SK-N-DZ (cell line): Measurements from ENCODE around the gene LSP1.

Experiments
- DNase-seq: peaks from one replicate; pipeline ENCODE4 v3.0.0-alpha.2; 2015; ENCODE audit warnings: low spot score

Gene LSP1

DNA sequence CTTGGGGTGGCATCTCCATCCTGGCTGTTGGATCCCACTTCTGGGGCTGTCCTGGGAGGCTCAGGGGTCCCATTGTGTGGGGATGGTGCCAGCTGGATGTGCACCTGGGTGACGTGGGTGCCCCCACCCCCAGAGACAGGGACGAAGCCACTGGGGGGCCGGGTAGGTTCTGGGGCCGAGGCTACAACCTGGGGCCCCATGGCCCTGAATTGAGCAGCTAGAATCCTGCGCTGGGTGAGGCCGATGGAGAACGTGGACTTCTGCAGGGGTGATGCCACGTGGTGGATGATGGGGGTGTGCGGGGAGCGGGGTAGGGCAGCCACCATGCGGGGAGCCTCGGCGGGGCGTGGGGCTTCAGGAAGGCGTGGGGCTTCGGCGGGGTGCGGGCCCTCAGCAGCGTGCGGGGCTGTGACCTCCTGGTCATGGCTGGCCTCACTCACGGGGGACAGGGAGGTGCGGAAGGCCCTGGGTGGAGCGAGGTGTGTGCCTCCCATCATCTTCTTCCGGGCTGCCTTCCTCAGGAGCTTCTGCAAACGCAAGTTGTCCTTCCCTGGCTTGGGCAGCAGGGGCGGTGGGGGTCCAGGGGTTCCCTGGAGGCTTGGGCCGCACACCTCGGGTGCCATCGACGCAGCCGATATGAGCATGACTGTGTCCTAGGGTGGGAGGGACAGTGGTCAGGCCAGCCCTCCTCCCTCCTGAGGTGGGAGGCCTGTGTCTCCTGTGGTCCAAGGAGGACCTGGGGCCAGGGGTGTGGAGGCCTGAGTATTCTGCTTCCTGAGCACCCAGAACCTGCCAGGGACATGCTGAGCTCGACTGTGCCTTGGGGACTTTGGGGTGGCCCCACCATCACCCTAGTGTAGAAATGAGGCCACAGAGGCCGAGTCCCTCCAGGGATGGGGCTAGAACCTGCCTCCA, 37.3 kb downstream of the LSP1 start:
- DNase-seq: no peak

- no peak for DNase-seq
Measured at GRCh38 chr11:1890856-1891830, 38.3 kb downstream of the LSP1 start.

GRCh38 chr11:1891831-1892115, 38.9 kb downstream of the LSP1 start, which contains the start of gene PRR33:
Gene PRR33 (minus strand): TSS chr11:1891895. CDS start chr11:1890584, 1,311 bp downstream.
- DNase-seq: no peak

DNA sequence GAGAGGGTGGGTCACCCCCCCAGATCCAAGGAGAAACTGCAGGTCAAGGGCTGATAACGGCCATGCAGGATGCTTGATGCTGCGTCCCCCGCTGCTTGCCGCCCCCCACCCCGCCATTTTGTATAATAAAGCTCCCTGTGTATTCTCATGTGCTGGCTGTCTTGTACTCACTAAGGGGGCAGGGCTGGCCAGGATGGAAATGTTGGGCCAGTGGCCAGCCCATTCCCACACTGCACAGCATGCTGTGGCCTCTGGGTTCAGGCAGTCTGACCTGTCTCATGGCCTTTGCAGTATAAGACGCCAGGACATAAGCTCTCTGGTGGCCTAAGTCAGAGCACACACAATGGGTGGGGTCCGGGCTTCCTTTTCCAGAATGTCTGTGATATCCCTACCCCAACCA, 39.2 kb downstream of the LSP1 start:
- DNase-seq: no peak

GRCh38 chr11:1892558-1892957, 39.7 kb downstream of the LSP1 start:
- DNase-seq: no peak

- DNase-seq: no peak
Measured at GRCh38 chr11:1893581-1894359, 40.9 kb downstream of the LSP1 start.

DNA sequence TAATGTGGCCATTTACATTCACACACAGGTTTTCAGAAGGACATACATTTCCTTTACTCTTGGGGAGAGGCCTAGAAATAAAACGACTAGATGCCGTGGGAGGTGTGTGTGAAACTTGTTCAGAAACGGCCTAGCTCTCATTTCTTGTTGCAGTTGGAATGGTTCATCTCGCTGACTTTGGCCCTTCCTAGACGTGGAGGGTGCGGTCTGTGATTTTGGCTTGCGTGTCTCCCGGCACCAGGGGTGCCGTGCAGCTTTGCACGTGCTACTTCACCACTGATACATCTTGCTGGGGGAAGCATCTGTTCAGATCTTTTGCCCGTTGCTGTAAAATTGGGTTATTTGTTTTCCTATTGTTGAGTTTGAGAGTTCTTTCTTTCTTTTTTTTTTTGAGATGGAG, 41.9 kb downstream of the LSP1 start:
- DNase-seq: no peak

DNA sequence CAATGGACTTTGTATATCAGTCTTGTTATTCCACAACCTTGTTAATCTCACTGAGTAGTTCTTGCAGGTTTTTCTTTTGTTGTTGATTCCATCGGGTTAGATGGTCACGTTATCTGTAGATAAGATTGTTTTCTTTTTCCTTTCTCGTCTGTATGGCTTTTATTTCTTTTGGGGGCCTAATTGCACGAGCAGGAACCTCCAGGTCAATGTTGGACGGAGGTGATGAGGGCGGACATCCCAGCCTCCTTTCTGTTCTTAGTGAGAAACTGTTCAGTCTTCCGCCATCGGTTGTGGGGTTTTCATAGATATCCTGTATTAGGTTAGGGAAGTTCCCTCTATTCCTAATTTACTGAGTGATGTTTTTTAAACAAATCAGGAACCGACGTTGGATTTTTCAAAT, 43.6 kb downstream of the LSP1 start:
- no peak for DNase-seq

DNA sequence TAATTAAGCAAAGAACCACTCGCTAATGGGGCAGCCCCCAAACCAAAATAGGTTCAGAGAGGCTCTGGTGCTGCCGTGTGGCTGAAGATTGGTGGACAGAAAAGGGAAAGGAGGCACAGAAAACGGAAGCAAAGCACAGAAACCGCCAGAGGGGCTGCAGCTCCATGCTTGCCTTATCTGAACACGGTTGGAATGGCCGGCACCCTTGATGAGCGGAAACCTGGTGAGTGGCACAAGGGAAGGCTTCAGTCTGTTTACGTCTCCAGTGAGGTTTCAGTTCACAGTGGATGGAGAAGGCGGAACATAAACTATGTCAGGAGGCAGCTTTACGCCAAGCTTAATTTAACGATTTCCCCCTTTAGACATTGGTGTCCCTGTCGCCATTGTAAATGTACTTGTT, 44.0 kb downstream of the LSP1 start:
- DNase-seq: no peak

DNA sequence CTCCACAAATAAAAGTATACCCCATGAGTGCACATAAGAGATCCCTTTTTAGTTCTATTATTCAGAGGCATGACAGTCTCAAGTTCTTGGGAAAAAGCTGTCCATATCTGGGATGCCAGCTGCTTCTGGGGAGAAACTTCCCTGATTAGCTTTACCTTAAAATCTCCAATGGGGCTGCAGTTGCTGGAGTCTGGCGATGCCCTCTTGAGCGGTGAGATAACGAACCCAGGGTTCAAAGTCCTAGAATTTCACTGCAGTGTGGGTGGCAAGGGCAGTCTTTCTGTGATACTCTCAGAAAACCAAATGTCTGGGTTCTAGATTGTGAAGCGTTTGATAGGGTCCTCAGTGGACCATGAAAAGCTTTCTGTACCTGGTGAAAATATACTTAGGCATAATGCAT, 46.2 kb downstream of the LSP1 start:
- DNase-seq: no peak

DNA sequence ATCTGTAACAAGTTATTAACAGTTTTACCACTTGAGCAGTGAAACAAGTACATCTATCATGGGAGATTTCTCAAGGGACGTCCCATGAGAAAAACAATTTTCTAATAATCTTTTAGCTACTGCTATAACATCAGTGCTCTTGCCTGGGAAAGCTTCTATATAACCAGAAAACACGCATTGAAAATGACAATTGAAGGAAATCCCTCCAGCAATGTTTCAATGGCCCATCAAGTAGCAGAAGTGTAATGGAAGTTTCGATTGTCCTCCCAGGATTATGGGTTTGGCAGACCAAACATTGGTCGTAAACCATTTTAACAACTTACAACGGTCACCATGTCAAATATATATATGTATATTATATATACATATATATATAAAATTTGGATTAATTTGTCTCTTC, 46.8 kb downstream of the LSP1 start:
- no peak for DNase-seq

DNA sequence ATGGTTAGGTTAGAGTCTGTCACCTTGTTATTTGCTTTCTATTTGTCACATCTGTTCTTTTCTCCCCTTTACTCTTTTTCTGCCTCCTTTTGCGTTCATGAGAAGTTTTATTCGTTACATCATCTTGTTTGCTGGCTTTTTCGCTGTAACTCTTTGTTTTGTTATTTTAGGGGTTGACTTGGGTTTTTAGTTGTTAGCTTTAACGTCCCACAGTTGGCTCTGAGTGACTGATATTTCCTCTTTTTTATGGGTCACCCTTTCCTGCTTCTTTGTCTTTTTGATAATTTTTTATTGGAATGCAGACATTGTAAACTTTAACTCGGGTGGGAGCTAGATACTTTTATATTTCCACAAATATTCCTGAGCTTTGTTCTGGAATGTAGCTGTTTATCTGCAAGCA, 53.3 kb downstream of the LSP1 start:
- no peak for DNase-seq

GRCh38 chr11:1906611-1907423, 53.9 kb downstream of the LSP1 start:
- no peak for DNase-seq

- no peak for DNase-seq
Measured at GRCh38 chr11:1908618-1909017, 55.7 kb downstream of the LSP1 start.

DNA sequence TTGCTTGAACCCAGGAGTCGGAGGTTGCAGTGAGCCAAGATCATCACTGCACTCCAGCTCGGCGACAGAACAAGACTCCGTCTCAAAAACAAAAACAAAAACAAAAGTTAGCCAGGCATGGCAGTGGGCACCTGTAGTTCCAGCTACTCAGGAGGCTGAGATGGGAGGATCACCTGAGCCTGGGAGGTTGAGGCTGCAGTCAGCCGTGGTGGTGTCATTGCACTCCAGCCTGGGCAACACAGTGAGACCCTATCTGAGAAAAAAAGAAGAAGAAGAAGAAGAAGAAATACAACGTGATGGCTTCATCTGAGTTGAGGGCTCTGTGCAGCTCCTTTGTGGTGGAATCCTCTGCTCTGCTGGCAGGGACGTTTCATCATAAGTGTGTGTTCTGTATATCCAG, 56.6 kb downstream of the LSP1 start:
- no peak for DNase-seq

- DNase-seq: no peak
Measured at GRCh38 chr11:1912289-1912878, 59.5 kb downstream of the LSP1 start.

- no peak for DNase-seq
Measured at GRCh38 chr11:1913271-1914060, 60.6 kb downstream of the LSP1 start.

- DNase-seq: no peak
Measured at GRCh38 chr11:1915795-1916131, 62.9 kb downstream of the LSP1 start.

GRCh38 chr11:1916132-1916985, 63.5 kb downstream of the LSP1 start:
- no peak for DNase-seq
